Transverse colon (tissue), 3 donors: ENCODE data around the gene CTNND2.

Experiments
- EP300 ChIP-seq: sonication (generic); formaldehyde crosslinking; IDR thresholded peaks from one replicate; pipeline ENCODE4 v1.6.1; 2017; ENCODE audit warnings: antibody characterized with exemption, low read depth
- POLR2A ChIP-seq: fragments of 450-650 bp; IDR thresholded peaks from one replicate; pipeline ENCODE4 v1.6.1; 2016; ENCODE audit warnings: antibody characterized with exemption, mild to moderate bottlenecking, moderate library complexity
- TF ChIP-seq, protein P1 (sequence below), 5 experiments: fragments of 200-600 bp in 3 of 5; fragments of 450-650 bp in 2 of 5; sonication (generic) in 3 of 5; IDR thresholded peaks; 1 replicate in 2 of 5; 2 replicates in 3 of 5; pipeline ENCODE4 v1.5.1; 2016 to 2017; ENCODE audit warnings: antibody characterized with exemption in 5 of 5, inconsistent platforms in 3 of 5, mild to moderate bottlenecking in 2 of 5, moderate library complexity in 1 of 5

DNA sequence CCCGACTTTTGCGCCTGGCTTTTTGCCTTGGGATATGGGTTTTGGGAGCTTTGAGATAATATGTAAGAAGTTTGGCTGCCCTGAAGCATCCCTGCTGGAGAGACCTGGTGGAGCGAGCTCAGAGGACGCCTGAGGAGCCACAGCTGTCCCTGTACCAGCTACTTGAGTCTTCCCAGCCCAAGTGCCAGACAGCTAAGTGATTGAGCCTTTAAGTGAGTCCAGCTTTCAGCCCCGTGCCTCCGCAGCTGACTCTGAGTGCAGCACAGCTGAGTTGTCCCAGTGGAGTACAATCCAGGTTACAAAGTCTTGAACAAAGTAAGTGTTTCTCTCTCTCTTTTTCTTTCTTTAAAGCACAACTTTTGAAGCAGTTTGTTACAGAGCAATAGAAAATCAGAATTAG is 939.4 kb downstream of the CTNND2 start:
- TF ChIP-seq, protein P1, sequence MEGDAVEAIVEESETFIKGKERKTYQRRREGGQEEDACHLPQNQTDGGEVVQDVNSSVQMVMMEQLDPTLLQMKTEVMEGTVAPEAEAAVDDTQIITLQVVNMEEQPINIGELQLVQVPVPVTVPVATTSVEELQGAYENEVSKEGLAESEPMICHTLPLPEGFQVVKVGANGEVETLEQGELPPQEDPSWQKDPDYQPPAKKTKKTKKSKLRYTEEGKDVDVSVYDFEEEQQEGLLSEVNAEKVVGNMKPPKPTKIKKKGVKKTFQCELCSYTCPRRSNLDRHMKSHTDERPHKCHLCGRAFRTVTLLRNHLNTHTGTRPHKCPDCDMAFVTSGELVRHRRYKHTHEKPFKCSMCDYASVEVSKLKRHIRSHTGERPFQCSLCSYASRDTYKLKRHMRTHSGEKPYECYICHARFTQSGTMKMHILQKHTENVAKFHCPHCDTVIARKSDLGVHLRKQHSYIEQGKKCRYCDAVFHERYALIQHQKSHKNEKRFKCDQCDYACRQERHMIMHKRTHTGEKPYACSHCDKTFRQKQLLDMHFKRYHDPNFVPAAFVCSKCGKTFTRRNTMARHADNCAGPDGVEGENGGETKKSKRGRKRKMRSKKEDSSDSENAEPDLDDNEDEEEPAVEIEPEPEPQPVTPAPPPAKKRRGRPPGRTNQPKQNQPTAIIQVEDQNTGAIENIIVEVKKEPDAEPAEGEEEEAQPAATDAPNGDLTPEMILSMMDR (IDR thresholded peaks at IDR 0.05), result no peak
- TF ChIP-seq POLR2A, result no peak
- no peak for TF ChIP-seq EP300
